ENCODE results near the gene RAPGEF4.

GRCh38 chr2:172945510-172945850 is 209.8 kb downstream of the RAPGEF4 start:
- no peak for TF ChIP-seq CTCF (IDR thresholded peaks at IDR 0.05)
- no peak for TF ChIP-seq POLR2A (IDR thresholded peaks at IDR 0.05)
